SK-MEL-5 (cell line): ENCODE measurements around the gene RHBDL1. TPM values are rescaled to one million over a fixed set of nuclear protein-coding genes. Genes with fewer than 3 reads are reported as not detected.

ENCODE experiments used
- DNase-seq: peaks from one replicate; pipeline ENCODE4 v3.0.0-alpha.2; 2016; ENCODE audit warnings: low read depth, low spot score
- in situ Hi-C: cut with HindIII; loops from 2 replicates; pipeline ENCODE4 v1.10.0; 2016; ENCODE audit warnings: low sequenced_read_pairs, high pct_unique_total_duplicates, low pct_unique_long_range_greater_than_20kb
- polyA plus RNA-seq, 2 experiments: library from polyadenylated mRNA; depleted of rRNA; stranded (reverse); fragments of >200 nt; gene quantifications; 2 replicates each; pipeline ENCODE4 v1.2.3, GENCODE V29; 2015
- total RNA-seq: library from RNA; depleted of rRNA; stranded (reverse); fragments of >200 nt; shearing (Covaris generic); gene quantifications from 2 replicates; pipeline ENCODE4 v1.2.3, GENCODE V29; 2014; rRNA removed

Gene RHBDL1
- 0.19 and 0.34 TPM in 2 replicates for total RNA-seq
- 0.18 TPM in 1 of 2 replicates, not detected in the other for polyA plus RNA-seq (2015; cell fraction: cytosol; rRNA removed)
- polyA plus RNA-seq (2015; cell fraction: nucleus; rRNA removed): 8.4 and 14.1 TPM in 2 replicates

- no peak for DNase-seq
- in situ Hi-C loops: no loop called here
Observed at GRCh38 chr16:674968-675883, at the start of gene RHBDL1. Gene RHBDL1 (plus strand): TSS chr16:675671. CDS start chr16:675791, 120 bp downstream.

- in situ Hi-C loops: no loop called here
- no peak for DNase-seq
Observed at GRCh38 chr16:625977-626765, 49.3 kb upstream of the RHBDL1 start.

- in situ Hi-C loops: no loop called here
- DNase-seq: no peak
Observed at GRCh38 chr16:626787-627453, 48.6 kb upstream of the RHBDL1 start.

- no peak for DNase-seq
- in situ Hi-C loops: no loop called here
Observed at GRCh38 chr16:627454-628239, 47.8 kb upstream of the RHBDL1 start.

- DNase-seq: no peak
- in situ Hi-C loops: no loop called here
Observed at GRCh38 chr16:628321-629061, 47.0 kb upstream of the RHBDL1 start.

GRCh38 chr16:629185-629832, 46.2 kb upstream of the RHBDL1 start:
- in situ Hi-C loops: no loop called here
- DNase-seq: no peak

- no peak for DNase-seq
- in situ Hi-C loops: no loop called here
Observed at GRCh38 chr16:629833-630248, 45.6 kb upstream of the RHBDL1 start.

GRCh38 chr16:630249-630814, 45.1 kb upstream of the RHBDL1 start:
- in situ Hi-C loops: no loop called here
- no peak for DNase-seq

- DNase-seq: no peak
Observed at GRCh38 chr16:630815-631405, 44.6 kb upstream of the RHBDL1 start, which contains the start of gene WFIKKN1. Gene WFIKKN1 (plus strand): TSS chr16:630985. CDS start chr16:631254, 269 bp downstream.

GRCh38 chr16:631808-632358, 43.6 kb upstream of the RHBDL1 start:
- no peak for DNase-seq
- in situ Hi-C loops: no loop called here

More at GRCh38 chr16:630815-631405, 44.6 kb upstream of the RHBDL1 start, which contains the start of gene WFIKKN1:
- in situ Hi-C loops: no loop called here

- no peak for DNase-seq
- in situ Hi-C loops: no loop called here
Observed at GRCh38 chr16:632486-633335, 42.8 kb upstream of the RHBDL1 start.

- in situ Hi-C loops: no loop called here
- no peak for DNase-seq
Observed at GRCh38 chr16:633336-634050, 42.0 kb upstream of the RHBDL1 start.

- in situ Hi-C loops: no loop called here
- no peak for DNase-seq
Observed at GRCh38 chr16:634051-634670, 41.3 kb upstream of the RHBDL1 start.
